ENCODE data around the gene AKR1B1. TPM values are rescaled to one million over a fixed set of nuclear protein-coding genes. Genes with fewer than 3 reads are reported as not detected.

The AKR1B1 gene
- total and polyA plus RNA-seq, 9 of the 15 experiments (the other 6 are each of a cell fraction or from before 2014, with no cell fraction given): 2.0 to 10.6 (median 6.2) TPM

DNA sequence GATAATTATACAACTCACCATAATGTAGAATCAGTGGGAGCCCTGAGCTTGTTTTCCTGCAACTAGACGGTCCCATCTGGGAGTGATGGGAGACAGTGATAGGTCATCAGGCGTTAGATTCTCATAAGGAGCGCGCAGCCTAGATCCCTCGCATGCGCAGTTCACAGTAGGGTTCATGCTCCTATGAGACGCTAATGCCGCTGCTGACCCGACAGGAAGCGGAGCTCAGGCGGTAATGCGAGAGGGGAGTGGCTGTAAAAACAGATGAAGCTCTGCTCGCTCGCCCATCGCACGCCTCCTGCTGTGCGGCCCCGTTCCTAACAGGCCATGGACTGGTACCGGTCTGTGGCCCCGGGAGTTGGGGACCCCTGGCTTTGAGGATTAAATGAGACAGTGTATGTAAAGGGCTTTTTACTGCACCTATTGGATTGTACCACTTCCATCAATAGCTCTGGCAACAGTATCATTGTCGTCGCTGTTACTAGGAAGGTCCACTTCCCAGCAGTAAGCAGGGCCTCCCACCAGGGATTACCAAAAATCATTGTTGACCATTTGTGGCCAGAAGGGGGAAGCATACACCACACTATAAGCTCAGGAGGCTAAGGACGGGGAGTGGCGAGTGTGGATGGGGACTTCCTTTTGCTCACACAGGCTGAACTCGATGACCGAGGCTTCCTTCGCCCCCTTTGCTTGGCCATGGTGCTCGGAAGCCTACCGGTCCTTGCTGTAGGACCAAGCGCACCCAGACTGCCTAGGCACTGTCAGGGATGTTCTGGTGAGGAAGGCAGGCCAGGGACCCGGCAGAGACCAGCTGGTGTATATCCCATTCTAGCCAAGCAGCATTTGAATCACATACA is 26.4 kb downstream of the AKR1B1 start (continued):
- TF ChIP-seq, protein P1, sequence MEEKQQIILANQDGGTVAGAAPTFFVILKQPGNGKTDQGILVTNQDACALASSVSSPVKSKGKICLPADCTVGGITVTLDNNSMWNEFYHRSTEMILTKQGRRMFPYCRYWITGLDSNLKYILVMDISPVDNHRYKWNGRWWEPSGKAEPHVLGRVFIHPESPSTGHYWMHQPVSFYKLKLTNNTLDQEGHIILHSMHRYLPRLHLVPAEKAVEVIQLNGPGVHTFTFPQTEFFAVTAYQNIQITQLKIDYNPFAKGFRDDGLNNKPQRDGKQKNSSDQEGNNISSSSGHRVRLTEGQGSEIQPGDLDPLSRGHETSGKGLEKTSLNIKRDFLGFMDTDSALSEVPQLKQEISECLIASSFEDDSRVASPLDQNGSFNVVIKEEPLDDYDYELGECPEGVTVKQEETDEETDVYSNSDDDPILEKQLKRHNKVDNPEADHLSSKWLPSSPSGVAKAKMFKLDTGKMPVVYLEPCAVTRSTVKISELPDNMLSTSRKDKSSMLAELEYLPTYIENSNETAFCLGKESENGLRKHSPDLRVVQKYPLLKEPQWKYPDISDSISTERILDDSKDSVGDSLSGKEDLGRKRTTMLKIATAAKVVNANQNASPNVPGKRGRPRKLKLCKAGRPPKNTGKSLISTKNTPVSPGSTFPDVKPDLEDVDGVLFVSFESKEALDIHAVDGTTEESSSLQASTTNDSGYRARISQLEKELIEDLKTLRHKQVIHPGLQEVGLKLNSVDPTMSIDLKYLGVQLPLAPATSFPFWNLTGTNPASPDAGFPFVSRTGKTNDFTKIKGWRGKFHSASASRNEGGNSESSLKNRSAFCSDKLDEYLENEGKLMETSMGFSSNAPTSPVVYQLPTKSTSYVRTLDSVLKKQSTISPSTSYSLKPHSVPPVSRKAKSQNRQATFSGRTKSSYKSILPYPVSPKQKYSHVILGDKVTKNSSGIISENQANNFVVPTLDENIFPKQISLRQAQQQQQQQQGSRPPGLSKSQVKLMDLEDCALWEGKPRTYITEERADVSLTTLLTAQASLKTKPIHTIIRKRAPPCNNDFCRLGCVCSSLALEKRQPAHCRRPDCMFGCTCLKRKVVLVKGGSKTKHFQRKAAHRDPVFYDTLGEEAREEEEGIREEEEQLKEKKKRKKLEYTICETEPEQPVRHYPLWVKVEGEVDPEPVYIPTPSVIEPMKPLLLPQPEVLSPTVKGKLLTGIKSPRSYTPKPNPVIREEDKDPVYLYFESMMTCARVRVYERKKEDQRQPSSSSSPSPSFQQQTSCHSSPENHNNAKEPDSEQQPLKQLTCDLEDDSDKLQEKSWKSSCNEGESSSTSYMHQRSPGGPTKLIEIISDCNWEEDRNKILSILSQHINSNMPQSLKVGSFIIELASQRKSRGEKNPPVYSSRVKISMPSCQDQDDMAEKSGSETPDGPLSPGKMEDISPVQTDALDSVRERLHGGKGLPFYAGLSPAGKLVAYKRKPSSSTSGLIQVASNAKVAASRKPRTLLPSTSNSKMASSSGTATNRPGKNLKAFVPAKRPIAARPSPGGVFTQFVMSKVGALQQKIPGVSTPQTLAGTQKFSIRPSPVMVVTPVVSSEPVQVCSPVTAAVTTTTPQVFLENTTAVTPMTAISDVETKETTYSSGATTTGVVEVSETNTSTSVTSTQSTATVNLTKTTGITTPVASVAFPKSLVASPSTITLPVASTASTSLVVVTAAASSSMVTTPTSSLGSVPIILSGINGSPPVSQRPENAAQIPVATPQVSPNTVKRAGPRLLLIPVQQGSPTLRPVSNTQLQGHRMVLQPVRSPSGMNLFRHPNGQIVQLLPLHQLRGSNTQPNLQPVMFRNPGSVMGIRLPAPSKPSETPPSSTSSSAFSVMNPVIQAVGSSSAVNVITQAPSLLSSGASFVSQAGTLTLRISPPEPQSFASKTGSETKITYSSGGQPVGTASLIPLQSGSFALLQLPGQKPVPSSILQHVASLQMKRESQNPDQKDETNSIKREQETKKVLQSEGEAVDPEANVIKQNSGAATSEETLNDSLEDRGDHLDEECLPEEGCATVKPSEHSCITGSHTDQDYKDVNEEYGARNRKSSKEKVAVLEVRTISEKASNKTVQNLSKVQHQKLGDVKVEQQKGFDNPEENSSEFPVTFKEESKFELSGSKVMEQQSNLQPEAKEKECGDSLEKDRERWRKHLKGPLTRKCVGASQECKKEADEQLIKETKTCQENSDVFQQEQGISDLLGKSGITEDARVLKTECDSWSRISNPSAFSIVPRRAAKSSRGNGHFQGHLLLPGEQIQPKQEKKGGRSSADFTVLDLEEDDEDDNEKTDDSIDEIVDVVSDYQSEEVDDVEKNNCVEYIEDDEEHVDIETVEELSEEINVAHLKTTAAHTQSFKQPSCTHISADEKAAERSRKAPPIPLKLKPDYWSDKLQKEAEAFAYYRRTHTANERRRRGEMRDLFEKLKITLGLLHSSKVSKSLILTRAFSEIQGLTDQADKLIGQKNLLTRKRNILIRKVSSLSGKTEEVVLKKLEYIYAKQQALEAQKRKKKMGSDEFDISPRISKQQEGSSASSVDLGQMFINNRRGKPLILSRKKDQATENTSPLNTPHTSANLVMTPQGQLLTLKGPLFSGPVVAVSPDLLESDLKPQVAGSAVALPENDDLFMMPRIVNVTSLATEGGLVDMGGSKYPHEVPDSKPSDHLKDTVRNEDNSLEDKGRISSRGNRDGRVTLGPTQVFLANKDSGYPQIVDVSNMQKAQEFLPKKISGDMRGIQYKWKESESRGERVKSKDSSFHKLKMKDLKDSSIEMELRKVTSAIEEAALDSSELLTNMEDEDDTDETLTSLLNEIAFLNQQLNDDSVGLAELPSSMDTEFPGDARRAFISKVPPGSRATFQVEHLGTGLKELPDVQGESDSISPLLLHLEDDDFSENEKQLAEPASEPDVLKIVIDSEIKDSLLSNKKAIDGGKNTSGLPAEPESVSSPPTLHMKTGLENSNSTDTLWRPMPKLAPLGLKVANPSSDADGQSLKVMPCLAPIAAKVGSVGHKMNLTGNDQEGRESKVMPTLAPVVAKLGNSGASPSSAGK (IDR thresholded peaks at IDR 0.05): peak; percentile 32; the same call in 1 of the 2 replicates
- no peak for TF ChIP-seq ZNF764 (CRISPR knock-in tag; IDR thresholded peaks at IDR 0.05; ENCODE audit: low read depth)
- TF ChIP-seq PML (IDR thresholded peaks at IDR 0.05; ENCODE audit: low read length): no peak
- TF ChIP-seq BHLHE40 (IDR thresholded peaks at IDR 0.05; ENCODE audit: low read length): peak; percentile 24; the same call in 1 of the 2 replicates
- TF ChIP-seq, protein P2, sequence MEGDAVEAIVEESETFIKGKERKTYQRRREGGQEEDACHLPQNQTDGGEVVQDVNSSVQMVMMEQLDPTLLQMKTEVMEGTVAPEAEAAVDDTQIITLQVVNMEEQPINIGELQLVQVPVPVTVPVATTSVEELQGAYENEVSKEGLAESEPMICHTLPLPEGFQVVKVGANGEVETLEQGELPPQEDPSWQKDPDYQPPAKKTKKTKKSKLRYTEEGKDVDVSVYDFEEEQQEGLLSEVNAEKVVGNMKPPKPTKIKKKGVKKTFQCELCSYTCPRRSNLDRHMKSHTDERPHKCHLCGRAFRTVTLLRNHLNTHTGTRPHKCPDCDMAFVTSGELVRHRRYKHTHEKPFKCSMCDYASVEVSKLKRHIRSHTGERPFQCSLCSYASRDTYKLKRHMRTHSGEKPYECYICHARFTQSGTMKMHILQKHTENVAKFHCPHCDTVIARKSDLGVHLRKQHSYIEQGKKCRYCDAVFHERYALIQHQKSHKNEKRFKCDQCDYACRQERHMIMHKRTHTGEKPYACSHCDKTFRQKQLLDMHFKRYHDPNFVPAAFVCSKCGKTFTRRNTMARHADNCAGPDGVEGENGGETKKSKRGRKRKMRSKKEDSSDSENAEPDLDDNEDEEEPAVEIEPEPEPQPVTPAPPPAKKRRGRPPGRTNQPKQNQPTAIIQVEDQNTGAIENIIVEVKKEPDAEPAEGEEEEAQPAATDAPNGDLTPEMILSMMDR (IDR thresholded peaks at IDR 0.05 in 2 of 3, conservative IDR thresholded peaks at IDR 0.05 in 1 of 3; ENCODE audit: insufficient read depth in 2 of 3, low read depth in 1 of 3, low read length in 3 of 3): peak; percentile 91 to 96 (median 93)
- TF ChIP-seq, protein P3, sequence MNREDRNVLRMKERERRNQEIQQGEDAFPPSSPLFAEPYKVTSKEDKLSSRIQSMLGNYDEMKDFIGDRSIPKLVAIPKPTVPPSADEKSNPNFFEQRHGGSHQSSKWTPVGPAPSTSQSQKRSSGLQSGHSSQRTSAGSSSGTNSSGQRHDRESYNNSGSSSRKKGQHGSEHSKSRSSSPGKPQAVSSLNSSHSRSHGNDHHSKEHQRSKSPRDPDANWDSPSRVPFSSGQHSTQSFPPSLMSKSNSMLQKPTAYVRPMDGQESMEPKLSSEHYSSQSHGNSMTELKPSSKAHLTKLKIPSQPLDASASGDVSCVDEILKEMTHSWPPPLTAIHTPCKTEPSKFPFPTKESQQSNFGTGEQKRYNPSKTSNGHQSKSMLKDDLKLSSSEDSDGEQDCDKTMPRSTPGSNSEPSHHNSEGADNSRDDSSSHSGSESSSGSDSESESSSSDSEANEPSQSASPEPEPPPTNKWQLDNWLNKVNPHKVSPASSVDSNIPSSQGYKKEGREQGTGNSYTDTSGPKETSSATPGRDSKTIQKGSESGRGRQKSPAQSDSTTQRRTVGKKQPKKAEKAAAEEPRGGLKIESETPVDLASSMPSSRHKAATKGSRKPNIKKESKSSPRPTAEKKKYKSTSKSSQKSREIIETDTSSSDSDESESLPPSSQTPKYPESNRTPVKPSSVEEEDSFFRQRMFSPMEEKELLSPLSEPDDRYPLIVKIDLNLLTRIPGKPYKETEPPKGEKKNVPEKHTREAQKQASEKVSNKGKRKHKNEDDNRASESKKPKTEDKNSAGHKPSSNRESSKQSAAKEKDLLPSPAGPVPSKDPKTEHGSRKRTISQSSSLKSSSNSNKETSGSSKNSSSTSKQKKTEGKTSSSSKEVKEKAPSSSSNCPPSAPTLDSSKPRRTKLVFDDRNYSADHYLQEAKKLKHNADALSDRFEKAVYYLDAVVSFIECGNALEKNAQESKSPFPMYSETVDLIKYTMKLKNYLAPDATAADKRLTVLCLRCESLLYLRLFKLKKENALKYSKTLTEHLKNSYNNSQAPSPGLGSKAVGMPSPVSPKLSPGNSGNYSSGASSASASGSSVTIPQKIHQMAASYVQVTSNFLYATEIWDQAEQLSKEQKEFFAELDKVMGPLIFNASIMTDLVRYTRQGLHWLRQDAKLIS (CRISPR knock-in tag; IDR thresholded peaks at IDR 0.05): no peak
- no peak for TF ChIP-seq ZNF695 (CRISPR knock-in tag; IDR thresholded peaks at IDR 0.05)
- no peak for TF ChIP-seq U2AF1 (optimal IDR thresholded peaks at IDR 0.05; ENCODE audit: low read depth, low read length)
